CD4-positive, alpha-beta memory T cell (primary cell): ENCODE measurements around the gene SAP30L. TPM values are rescaled to one million over a fixed set of nuclear protein-coding genes. Genes with fewer than 3 reads are reported as not detected.
A peak's percentile ranks its signal among the peaks of the same experiment; 100 is the strongest.

Experiments used
- CTCF ChIA-PET: fragments of 350-600 bp; sonication (Branson Sonifier 250); formaldehyde crosslinking; loops from one replicate; lab custom pipeline; 2021; ENCODE audit warnings: inconsistent platforms; ENCODE audit not compliant: partially characterized antibody; lab: Charles Lee
- POLR2A ChIA-PET: fragments of 350-600 bp; sonication (Branson Sonifier 250); formaldehyde crosslinking; loops from one replicate; lab custom pipeline; 2021; ENCODE audit not compliant: partially characterized antibody; lab: Charles Lee
- DNase-seq, 5 donors: peaks; one replicate each; pipeline versions ENCODE4 v3.0.0 to v3.0.0-alpha.2; 2020 to 2022; ENCODE audit warnings: mixed read lengths in 1 of 5
- H3K27ac ChIP-seq: one replicate; pipeline ENCODE4 v1.7.0; 2013; ENCODE audit warnings: low read depth, low read length
- H3K27me3 ChIP-seq: 2 replicates; pipeline ENCODE4 v1.7.0; 2013; ENCODE audit warnings: mild to moderate bottlenecking, low read length, moderate library complexity; ENCODE audit not compliant: insufficient read depth
- H3K36me3 ChIP-seq: 2 replicates; pipeline ENCODE4 v1.7.0; 2013; ENCODE audit warnings: mild to moderate bottlenecking, low read length, moderate library complexity; ENCODE audit not compliant: insufficient read depth
- H3K4me1 ChIP-seq: 2 replicates; pipeline ENCODE4 v1.7.0; 2013; ENCODE audit warnings: mild to moderate bottlenecking, low read length, moderate library complexity; ENCODE audit not compliant: insufficient read depth
- H3K4me3 ChIP-seq, 2 donors: one replicate each; pipeline ENCODE4 v1.7.0; 2013; ENCODE audit warnings: low read length in 2 of 2, mild to moderate bottlenecking in 1 of 2
- H3K9me3 ChIP-seq, 2 donors: one replicate each; pipeline ENCODE4 v1.7.0; 2013; ENCODE audit warnings: low read length in 2 of 2, control low read depth in 1 of 2; ENCODE audit not compliant: control insufficient read depth in 1 of 2
- H3K27ac Mint-ChIP-seq, 7 donors: one replicate each; pipeline ENCODE4 v1.8.0; 2020 to 2021; ENCODE audit warnings: mixed read lengths in 7 of 7, mild to moderate bottlenecking in 6 of 7, inconsistent platforms in 3 of 7, moderate library complexity in 3 of 7
- H3K27me3 Mint-ChIP-seq, 2 donors: one replicate each; pipeline ENCODE4 v1.8.0; 2020 to 2021; ENCODE audit warnings: mixed read lengths in 2 of 2
- H3K36me3 Mint-ChIP-seq, 2 donors: one replicate each; pipeline ENCODE4 v1.8.0; 2020 to 2021; ENCODE audit warnings: mixed read lengths in 2 of 2, inconsistent platforms in 1 of 2, mild to moderate bottlenecking in 1 of 2
- H3K4me1 Mint-ChIP-seq, 4 donors: one replicate each; pipeline ENCODE4 v1.8.0; 2020 to 2021; ENCODE audit warnings: mixed read lengths in 4 of 4, mild to moderate bottlenecking in 1 of 4
- H3K4me3 Mint-ChIP-seq, 8 donors: one replicate each; pipeline ENCODE4 v1.8.0; 2020 to 2021; ENCODE audit warnings: mixed read lengths in 8 of 8, mild to moderate bottlenecking in 7 of 8, moderate library complexity in 6 of 8, inconsistent platforms in 3 of 8
- H3K9me3 Mint-ChIP-seq, 8 donors: one replicate each; pipeline ENCODE4 v1.8.0; 2020 to 2021; ENCODE audit warnings: mixed read lengths in 8 of 8, mild to moderate bottlenecking in 5 of 8, inconsistent platforms in 3 of 8, moderate library complexity in 1 of 8
- intact Hi-C: fragments of 100-400 bp; cut with micrococcal nuclease; formaldehyde crosslinking; loops from one replicate; pipeline ENCODE4 v1.15.1; 2023
- polyA plus RNA-seq, 2 donors: library from polyadenylated mRNA; unstranded; fragments of 300-500 nt; fragmentation: Illumina TruSeq; gene quantifications; one replicate each; pipeline ENCODE4 v1.2.3, GENCODE V29; 2021
- total RNA-seq, 2 experiments: library from RNA; stranded (reverse); gene quantifications; one replicate each; pipeline ENCODE4 v1.2.3, GENCODE V29; 2021

Gene SAP30L
- total and polyA plus RNA-seq, 4 experiments from 2014 or later, result 19.4 to 47.5 (median 40.8) TPM

- no peaks in the 10 kb centered on the region for H3K36me3 Mint-ChIP-seq
- peaks cover 79% of the 10 kb centered on the region for H3K4me1 ChIP-seq
- H3K4me3 ChIP-seq, result no peak overlapping the region
- no peaks in the 10 kb centered on the region for H3K9me3 ChIP-seq
- no peaks in the 10 kb centered on the region for H3K36me3 ChIP-seq
- H3K27me3 Mint-ChIP-seq, result peaks cover 66 to 75% of the 10 kb centered on the region in 2 donors
- intact Hi-C loops, result no loop called here
- H3K9me3 Mint-ChIP-seq, result peaks cover 0 to 3% (median 0%) of the 10 kb centered on the region in 8 donors
- ChIA-PET CTCF (interaction anchor here (1.5 kb wide), 1 partner anchor 8 kb away, joined by 6 read pairs; no protein-coding TSS in a partner anchor), POLR2A (interaction anchor here (1.1 kb wide), 2 partner anchors 9 to 28 kb away, joined by 3 to 4 read pairs; no protein-coding TSS in a partner anchor)
- H3K27me3 ChIP-seq, result peaks cover 79% of the 10 kb centered on the region
- H3K27ac ChIP-seq, result no peak overlapping the region
- peaks cover 38 to 68% (median 57%) of the 10 kb centered on the region in 4 donors for H3K4me1 Mint-ChIP-seq
- no peak for DNase-seq
- H3K27ac Mint-ChIP-seq, result peak overlapping the region in 2 of 7 donors; percentile 52 to 59
- peak overlapping the region; percentile 49 to 78 (median 68) for H3K4me3 Mint-ChIP-seq
Observed at GRCh38 chr5:154474396-154475334, 28.9 kb downstream of the SAP30L start.

- no peak overlapping the region for H3K27ac ChIP-seq
- H3K27ac Mint-ChIP-seq, result peak overlapping the region in 2 of 7 donors; percentile 42 to 70
- peak in 1 of 5 donors; percentile 8 for DNase-seq
- H3K27me3 Mint-ChIP-seq, result peaks cover 69 to 75% of the 10 kb centered on the region in 2 donors
- peaks cover 78% of the 10 kb centered on the region for H3K4me1 ChIP-seq
- no peak overlapping the region for H3K4me3 ChIP-seq
- H3K9me3 ChIP-seq, result no peaks in the 10 kb centered on the region
- intact Hi-C loops, result no loop called here
- H3K36me3 ChIP-seq, result no peaks in the 10 kb centered on the region
- peaks cover 0 to 3% (median 0%) of the 10 kb centered on the region in 8 donors for H3K9me3 Mint-ChIP-seq
- H3K27me3 ChIP-seq, result peaks cover 90% of the 10 kb centered on the region
- H3K4me3 Mint-ChIP-seq, result peak overlapping the region in 7 of 8 donors; percentile 33 to 84 (median 67)
- no peaks in the 10 kb centered on the region for H3K36me3 Mint-ChIP-seq
- peaks cover 43 to 73% (median 59%) of the 10 kb centered on the region in 4 donors for H3K4me1 Mint-ChIP-seq
- ChIA-PET POLR2A (no interaction called here), CTCF (interaction anchor here (1.2 to 1.5 kb wide), 2 partner anchors 8 to 9 kb away, joined by 4 to 6 read pairs; no protein-coding TSS in a partner anchor)
Observed at GRCh38 chr5:154475591-154476353, 30.0 kb downstream of the SAP30L start.

DNA sequence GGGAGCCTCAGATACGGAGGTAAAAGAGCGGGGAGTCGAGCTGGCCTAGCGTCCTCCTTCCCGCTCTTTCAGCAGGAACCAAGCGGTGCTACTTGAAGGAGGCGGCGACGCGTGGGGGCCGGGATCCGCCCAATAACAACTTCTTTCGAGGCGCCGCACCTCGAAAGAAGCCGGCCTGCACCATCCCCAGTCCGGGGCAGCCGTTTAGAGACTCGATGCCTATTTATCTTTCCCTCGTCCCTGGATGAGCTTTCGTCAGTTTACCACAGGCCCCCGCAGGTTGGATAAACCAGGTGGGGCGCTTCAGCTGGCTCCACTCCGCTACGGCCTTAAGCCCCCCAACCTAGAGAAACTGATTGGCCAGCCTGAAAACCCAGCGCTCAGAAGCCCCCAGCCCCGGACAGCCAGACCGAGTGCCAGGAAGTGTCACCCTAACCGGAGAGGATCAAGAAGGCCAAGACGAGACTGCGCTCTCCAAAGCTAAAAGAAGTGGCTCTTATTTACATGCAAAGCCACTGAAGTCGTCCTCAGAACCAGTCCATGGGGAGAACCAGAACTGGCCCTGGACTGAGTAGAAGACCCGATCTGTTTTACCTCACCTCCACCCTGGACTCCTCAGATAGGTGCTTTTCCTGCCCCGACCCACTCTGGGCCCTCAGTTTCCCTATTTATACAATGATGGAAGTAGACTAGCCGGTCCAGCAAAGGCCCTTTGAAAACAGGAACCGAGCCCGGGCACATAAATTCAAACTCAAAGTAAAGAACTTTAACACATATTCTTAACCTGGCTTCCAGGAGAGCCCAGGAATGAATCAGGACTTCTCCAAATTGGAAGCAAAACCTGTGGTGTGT, 30.8 kb downstream of the SAP30L start:
- peaks cover 0 to 3% (median 0%) of the 10 kb centered on the region in 8 donors for H3K9me3 Mint-ChIP-seq
- peaks cover 90% of the 10 kb centered on the region for H3K27me3 ChIP-seq
- no peaks in the 10 kb centered on the region for H3K36me3 Mint-ChIP-seq
- no peaks in the 10 kb centered on the region for H3K9me3 ChIP-seq
- no peaks in the 10 kb centered on the region for H3K36me3 ChIP-seq
- peaks cover 70% of the 10 kb centered on the region for H3K4me1 ChIP-seq
- H3K27ac ChIP-seq, result no peak overlapping the region
- H3K27me3 Mint-ChIP-seq, result peaks cover 67 to 75% of the 10 kb centered on the region in 2 donors
- peak overlapping the region in 7 of 8 donors; percentile 36 to 84 (median 67) for H3K4me3 Mint-ChIP-seq
- H3K4me3 ChIP-seq, result no peak overlapping the region
- DNase-seq, result no peak
- ChIA-PET POLR2A (no interaction called here), CTCF (interaction anchor here (1.2 to 1.4 kb wide), 2 partner anchors 8 to 9 kb away, joined by 3 to 4 read pairs; no protein-coding TSS in a partner anchor)
- peak overlapping the region in 2 of 7 donors; percentile 32 to 54 for H3K27ac Mint-ChIP-seq
- H3K4me1 Mint-ChIP-seq, result peaks cover 41 to 65% (median 54%) of the 10 kb centered on the region in 4 donors
- intact Hi-C loops, result no loop called here

DNA sequence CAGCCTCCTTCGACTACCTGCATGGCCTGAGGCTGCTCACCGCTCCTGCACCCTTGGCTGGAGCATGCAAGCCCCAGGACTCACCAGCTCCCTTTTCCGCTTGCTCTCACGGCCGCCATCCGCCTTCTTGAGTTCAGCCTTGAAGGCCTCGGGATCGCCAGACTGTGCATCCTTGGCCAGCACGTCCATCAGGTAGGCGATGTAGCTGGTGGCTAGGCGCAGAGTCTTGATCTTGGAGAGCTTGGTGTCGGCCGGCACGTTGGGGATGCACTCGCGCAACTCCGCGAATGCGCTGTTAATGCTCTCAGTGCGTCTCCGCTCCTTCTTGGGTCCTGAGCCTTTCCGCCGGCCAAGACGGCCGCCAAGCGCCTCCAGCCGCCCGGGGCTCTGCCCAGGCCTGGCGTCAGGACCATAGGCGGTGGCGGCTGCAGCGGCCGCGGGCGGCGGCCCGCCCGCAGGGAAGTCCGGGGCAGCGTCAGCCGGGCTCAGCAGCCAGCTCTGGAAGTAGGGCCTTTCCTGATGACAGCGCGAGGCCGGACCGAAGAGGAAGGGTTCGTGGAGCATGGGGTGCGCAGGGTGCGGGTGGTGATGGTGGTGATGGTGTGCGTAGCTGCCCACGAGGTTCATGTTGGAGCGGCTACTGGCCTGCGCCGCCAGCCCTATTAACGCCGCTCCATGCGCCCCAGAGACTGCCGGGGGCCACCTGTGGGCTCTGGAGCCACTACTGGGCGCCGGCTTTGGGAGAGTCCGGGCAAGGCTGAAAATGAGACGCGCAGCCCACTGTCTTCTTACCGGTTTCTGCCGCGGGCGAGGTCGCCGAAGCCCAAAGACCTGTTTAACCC, 31.8 kb downstream of the SAP30L start:
- Histone ChIP-seq H3K36me3 (no peaks in the 10 kb centered on the region), H3K4me3 (no peak overlapping the region), H3K27ac (no peak overlapping the region), H3K27me3 (peaks cover 91% of the 10 kb centered on the region), H3K4me1 (peaks cover 69% of the 10 kb centered on the region), H3K9me3 (no peaks in the 10 kb centered on the region)
- Mint-ChIP-seq H3K36me3 (no peaks in the 10 kb centered on the region), H3K27ac (no peak overlapping the region), H3K4me3 (peak overlapping the region in 7 of 8 donors; percentile 17 to 84 (median 70)), H3K27me3 (peaks cover 68 to 76% of the 10 kb centered on the region in 2 donors), H3K4me1 (peaks cover 39 to 65% (median 53%) of the 10 kb centered on the region in 4 donors), H3K9me3 (peaks cover 0 to 3% (median 0%) of the 10 kb centered on the region in 8 donors)
- CTCF ChIA-PET, result interaction anchor here (1.4 kb wide), 1 partner anchor 9 kb away, joined by 3 read pairs; no protein-coding TSS in a partner anchor
- POLR2A ChIA-PET, result no interaction called here
- intact Hi-C loops, result no loop called here
- no peak for DNase-seq

GRCh38 chr5:154478224-154478565, 32.4 kb downstream of the SAP30L start, which contains the start of gene HAND1:
Gene HAND1, minus strand, starts transcription at chr5:154478227. Its CDS starts 219 bp downstream, at chr5:154478008.
- Mint-ChIP-seq H3K27ac (no peak within 1 kb of the TSS), H3K27me3 (peaks cover 68 to 76% of the 10 kb centered on the region in 2 donors), H3K4me1 (peaks cover 40 to 66% (median 51%) of the 10 kb centered on the region in 4 donors), H3K4me3 (peak within 1 kb of the TSS in 7 of 8 donors; percentile 17 to 84 (median 73)), H3K9me3 (peaks cover 0 to 3% (median 0%) of the 10 kb centered on the region in 8 donors), H3K36me3 (no peaks in the 10 kb centered on the region)
- no peaks in the 10 kb centered on the region for H3K9me3 ChIP-seq
- H3K4me3 ChIP-seq, result no peak within 1 kb of the TSS
- peaks cover 91% of the 10 kb centered on the region for H3K27me3 ChIP-seq
- H3K27ac ChIP-seq, result no peak within 1 kb of the TSS
- intact Hi-C loops, result no loop called here
- H3K4me1 ChIP-seq, result peaks cover 64% of the 10 kb centered on the region
- no peaks in the 10 kb centered on the region for H3K36me3 ChIP-seq
- CTCF ChIA-PET, result interaction anchor here (1.4 kb wide), 1 partner anchor 10 kb away, joined by 3 read pairs; no protein-coding TSS in a partner anchor
- POLR2A ChIA-PET, result no interaction called here
- DNase-seq, result no peak

- Histone ChIP-seq H3K4me3 (no peak overlapping the region), H3K27ac (no peak overlapping the region), H3K27me3 (peaks cover 91% of the 10 kb centered on the region), H3K9me3 (no peaks in the 10 kb centered on the region), H3K4me1 (peaks cover 63% of the 10 kb centered on the region), H3K36me3 (no peaks in the 10 kb centered on the region)
- no peaks in the 10 kb centered on the region for H3K36me3 Mint-ChIP-seq
- H3K9me3 Mint-ChIP-seq, result peaks cover 0 to 4% (median 0%) of the 10 kb centered on the region in 8 donors
- intact Hi-C loops, result no loop called here
- peak overlapping the region in 4 of 8 donors; percentile 30 to 80 (median 60) for H3K4me3 Mint-ChIP-seq
- H3K27ac Mint-ChIP-seq, result no peak overlapping the region
- CTCF ChIA-PET, result no interaction called here
- H3K4me1 Mint-ChIP-seq, result peaks cover 39 to 65% (median 51%) of the 10 kb centered on the region in 4 donors
- no peak for DNase-seq
- POLR2A ChIA-PET, result no interaction called here
- H3K27me3 Mint-ChIP-seq, result peaks cover 72 to 78% of the 10 kb centered on the region in 2 donors
Observed at GRCh38 chr5:154478752-154479159, 33.0 kb downstream of the SAP30L start.
